Measurements from ENCODE around the gene MINDY4. TPM values are rescaled to one million over a fixed set of nuclear protein-coding genes. Genes with fewer than 3 reads are reported as not detected.
A peak's percentile ranks its signal among the peaks of the same experiment; 100 is the strongest.

Gene MINDY4
- total RNA-seq, 1 experiment from 2014 or later, result 3.0 TPM

GRCh38 chr7:30782690-30783089 is 11.5 kb downstream of the MINDY4 start:
- H3K9me2 ChIP-seq (replicated peaks; ENCODE audit: low read length), result no peaks in the 10 kb centered on the region
- ATAC-seq, result no peak
- H4K20me1 ChIP-seq (ENCODE audit: low read length), result no peaks in the 10 kb centered on the region
- no peak overlapping the region for H3K9ac ChIP-seq (ENCODE audit: low read length)
- BruUV-seq (replicated peaks), result no TSS peak
- no peak overlapping the region for H3K4me3 ChIP-seq (ENCODE audit: low read length)
- no peak overlapping the region for H2AFZ ChIP-seq (ENCODE audit: low read length)
- DNase-seq, result no peak
- no peak overlapping the region for H3K4me2 ChIP-seq (ENCODE audit: low read length)
- no peaks in the 10 kb centered on the region for H3K79me2 ChIP-seq (ENCODE audit: low read length)
- intact Hi-C loops (cut with micrococcal nuclease), result no loop called here
- no peaks in the 10 kb centered on the region for H3K9me3 ChIP-seq (ENCODE audit: low read length)
- no peaks in the 10 kb centered on the region for H3F3A ChIP-seq (ENCODE audit: low read length, unreplicated experiment)
- H3K36me3 ChIP-seq (ENCODE audit: low read depth, low read length), result no peaks in the 10 kb centered on the region
- TF ChIP-seq EZH2phosphoT487 (IDR thresholded peaks at IDR 0.05; ENCODE audit: borderline replicate concordance, low read length) (no peak), CTCF (conservative IDR thresholded peaks at IDR 0.05; ENCODE audit: low read depth, low read length) (no peak), EZH2 (IDR thresholded peaks at IDR 0.05; ENCODE audit: low read length, unreplicated experiment) (no peak)
- ChIA-PET CTCF (no interaction called here), POLR2A (ENCODE audit: unreplicated experiment) (no interaction called here)
- no peaks in the 10 kb centered on the region for H3K4me1 ChIP-seq (ENCODE audit: insufficient read depth, low read length)
- no peaks in the 10 kb centered on the region for H3K27me3 ChIP-seq (ENCODE audit: low read length)
- H3K27ac ChIP-seq (ENCODE audit: low read length), result no peak overlapping the region

GRCh38 chr7:30785786-30786185 is 14.6 kb downstream of the MINDY4 start:
- TF ChIP-seq CTCF (conservative IDR thresholded peaks at IDR 0.05; ENCODE audit: low read depth, low read length) (no peak), EZH2 (IDR thresholded peaks at IDR 0.05; ENCODE audit: low read length, unreplicated experiment) (no peak), EZH2phosphoT487 (IDR thresholded peaks at IDR 0.05; ENCODE audit: borderline replicate concordance, low read length) (no peak)
- no peaks in the 10 kb centered on the region for H3K79me2 ChIP-seq (ENCODE audit: low read length)
- H3K27me3 ChIP-seq (ENCODE audit: low read length), result no peaks in the 10 kb centered on the region
- no peaks in the 10 kb centered on the region for H3K9me2 ChIP-seq (replicated peaks; ENCODE audit: low read length)
- H3K4me3 ChIP-seq (ENCODE audit: low read length), result no peak overlapping the region
- H2AFZ ChIP-seq (ENCODE audit: low read length), result no peak overlapping the region
- ChIA-PET CTCF (no interaction called here), POLR2A (ENCODE audit: unreplicated experiment) (no interaction called here)
- no peak for DNase-seq
- H3K27ac ChIP-seq (ENCODE audit: low read length), result no peak overlapping the region
- no peak overlapping the region for H3K9ac ChIP-seq (ENCODE audit: low read length)
- no peaks in the 10 kb centered on the region for H3K36me3 ChIP-seq (ENCODE audit: low read depth, low read length)
- intact Hi-C loops (cut with micrococcal nuclease), result no loop called here
- no peak for ATAC-seq
- peaks cover 13% of the 10 kb centered on the region; the same call in 1 of the 2 replicates for H3K4me1 ChIP-seq (ENCODE audit: insufficient read depth, low read length)
- H3F3A ChIP-seq (ENCODE audit: low read length, unreplicated experiment), result no peaks in the 10 kb centered on the region
- no peaks in the 10 kb centered on the region for H4K20me1 ChIP-seq (ENCODE audit: low read length)
- no peaks in the 10 kb centered on the region for H3K9me3 ChIP-seq (ENCODE audit: low read length)
- no peak overlapping the region for H3K4me2 ChIP-seq (ENCODE audit: low read length)
- BruUV-seq (replicated peaks), result no TSS peak

DNA sequence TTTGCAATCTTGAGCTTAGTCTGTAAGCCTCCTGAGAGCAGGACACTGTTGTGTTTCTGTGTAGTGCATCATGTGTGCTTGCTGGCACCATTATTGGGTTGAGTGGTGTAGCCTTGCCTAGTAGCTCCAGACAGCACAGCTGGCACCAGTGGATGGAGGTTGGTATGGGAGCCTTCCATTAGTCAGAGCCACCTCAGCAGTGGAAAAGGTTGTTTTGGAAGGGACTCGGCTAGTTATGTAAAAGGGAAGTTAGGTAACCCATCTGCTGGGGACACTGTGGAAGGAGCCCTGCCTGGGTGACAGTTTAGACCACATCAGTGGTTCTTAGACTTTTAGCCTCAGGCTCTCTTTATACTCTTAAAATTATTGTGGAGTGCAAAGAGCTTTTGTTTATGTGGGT is 16.3 kb downstream of the MINDY4 start:
- no peak for TF ChIP-seq CTCF (conservative IDR thresholded peaks at IDR 0.05; ENCODE audit: low read depth, low read length)
- peak; percentile 4 for DNase-seq
- H3K4me2 ChIP-seq (ENCODE audit: low read length), result no peak overlapping the region
- H3K4me1 ChIP-seq (ENCODE audit: insufficient read depth, low read length), result peaks cover 13% of the 10 kb centered on the region; the same call in 1 of the 2 replicates
- ChIA-PET POLR2A (ENCODE audit: unreplicated experiment) (no interaction called here), CTCF (no interaction called here)
- H3K9me2 ChIP-seq (replicated peaks; ENCODE audit: low read length), result no peaks in the 10 kb centered on the region
- no peaks in the 10 kb centered on the region for H3K27me3 ChIP-seq (ENCODE audit: low read length)
- H2AFZ ChIP-seq (ENCODE audit: low read length), result no peak overlapping the region
- intact Hi-C loops (cut with micrococcal nuclease), result no loop called here
- H3K27ac ChIP-seq (ENCODE audit: low read length), result no peak overlapping the region
- no peaks in the 10 kb centered on the region for H3K9me3 ChIP-seq (ENCODE audit: low read length)
- H4K20me1 ChIP-seq (ENCODE audit: low read length), result no peaks in the 10 kb centered on the region
- H3K36me3 ChIP-seq (ENCODE audit: low read depth, low read length), result no peaks in the 10 kb centered on the region
- no peaks in the 10 kb centered on the region for H3F3A ChIP-seq (ENCODE audit: low read length, unreplicated experiment)
- H3K79me2 ChIP-seq (ENCODE audit: low read length), result no peaks in the 10 kb centered on the region
- no peak overlapping the region for H3K4me3 ChIP-seq (ENCODE audit: low read length)
- ATAC-seq, result no peak
- H3K9ac ChIP-seq (ENCODE audit: low read length), result no peak overlapping the region
- BruUV-seq (replicated peaks), result no TSS peak

Data from PC-3 (cell line).